K562 (cell line): ENCODE data around the gene SELENOI. TPM values are rescaled to one million over a fixed set of nuclear protein-coding genes. Genes with fewer than 3 reads are reported as not detected.

Experiments used
- DNMT1 ChIP-seq: fragments of 450-650 bp; IDR thresholded peaks from 2 replicates; pipeline ENCODE4 v1.6.1; 2016; ENCODE audit warnings: antibody characterized with exemption, mild to moderate bottlenecking
- E2F6 ChIP-seq, 2 experiments: IDR thresholded peaks; 2 replicates each; pipeline ENCODE4 v1.6.1; 2011; ENCODE audit warnings: borderline replicate concordance in 1 of 2, control low read depth in 1 of 2, low read depth in 1 of 2, low read length in 1 of 2, mild to moderate bottlenecking in 1 of 2, mixed read lengths in 1 of 2, moderate library complexity in 1 of 2; ENCODE audit not compliant: insufficient read depth in 1 of 2, insufficient read length in 1 of 2, poor library complexity in 1 of 2, severe bottlenecking in 1 of 2; ENCODE audit errors: extremely low read depth in 1 of 2
- FOSL1 ChIP-seq: fragments of 200-800 bp; sonication (Bioruptor generic); conservative IDR thresholded peaks from 2 replicates; pipeline ENCODE4 v1.6.1; 2016; ENCODE audit warnings: missing genetic modification characterization, missing compliant biosample characterization
- GTF2B ChIP-seq: IDR thresholded peaks from 2 replicates; pipeline ENCODE4 v1.6.1; 2011; ENCODE audit not compliant: insufficient read length; ENCODE audit errors: extremely low read depth
- MYNN ChIP-seq, 2 experiments: sonication (generic); formaldehyde crosslinking in 1 of 2; IDR thresholded peaks; 2 replicates each; pipeline versions ENCODE4 v1.5.0 to v1.6.1; 2016 to 2020; ENCODE audit warnings: antibody characterized with exemption in 1 of 2, missing genetic modification reagents in 1 of 2
- NR0B1 ChIP-seq: fragments of 450-650 bp; IDR thresholded peaks from one replicate; pipeline ENCODE4 v1.6.1; 2018; ENCODE audit warnings: mild to moderate bottlenecking, moderate library complexity; ENCODE audit not compliant: partially characterized antibody
- PHF8 ChIP-seq: fragments of 200-600 bp; sonication (generic); IDR thresholded peaks from 2 replicates; pipeline ENCODE4 v1.6.1; 2012; ENCODE audit warnings: mixed run types, mild to moderate bottlenecking, inconsistent platforms, low read length, moderate library complexity, borderline replicate concordance
- SAFB ChIP-seq: fragments of 200-400 bp; formaldehyde crosslinking; IDR thresholded peaks from 2 replicates; pipeline ENCODE4 v1.6.1; 2017; ENCODE audit warnings: low read depth, low read length, borderline replicate concordance
- TFE3 ChIP-seq: fragments of 450-650 bp; formaldehyde crosslinking; IDR thresholded peaks from 2 replicates; pipeline ENCODE4 v1.4.0; 2020; ENCODE audit warnings: mild to moderate bottlenecking, mixed read lengths
- THRAP3 ChIP-seq: fragments of 450-650 bp; IDR thresholded peaks from 2 replicates; pipeline ENCODE4 v1.6.1; 2016; ENCODE audit warnings: mild to moderate bottlenecking, inconsistent platforms, borderline replicate concordance
- ZNF134 ChIP-seq: fragments of 250-450 bp; sonication (Bioruptor Pico); conservative IDR thresholded peaks from 2 replicates; pipeline ENCODE4 v1.4.0; 2020
- ZNF239 ChIP-seq: fragments of 250-450 bp; sonication (Bioruptor Pico); IDR thresholded peaks from 2 replicates; pipeline ENCODE4 v1.4.0; 2020; ENCODE audit warnings: mild to moderate bottlenecking
- ZNF707 ChIP-seq: fragments of 250-450 bp; sonication (Bioruptor Pico); conservative IDR thresholded peaks from 2 replicates; pipeline ENCODE4 v1.8.0; 2022; ENCODE audit warnings: inconsistent platforms, mild to moderate bottlenecking, moderate library complexity
- ZSCAN29 ChIP-seq: fragments of 450-650 bp; IDR thresholded peaks from 2 replicates; pipeline ENCODE4 v1.6.1; 2017
- polyA plus RNA-seq, 8 experiments: library from polyadenylated mRNA; depleted of rRNA in 4 of 8; stranded (reverse) in 5 of 8; unstranded in 3 of 8; fragments of >200 nt; fragmentation: Nextera tagmentation in 2 of 8; fragmentation: Illumina TruSeq in 1 of 8; extraction: Ambion mirVana in 2 of 8; extraction: Trizol in 1 of 8; gene quantifications; 2 replicates each; pipeline versions ENCODE4 v1.2.1 to v1.2.3, GENCODE V29; 2011 to 2014; ENCODE audit warnings: inconsistent platforms in 1 of 8, missing spikeins in 1 of 8
- total RNA-seq, 7 experiments: library from RNA; depleted of rRNA in 6 of 7; stranded (reverse); fragments of >200 nt in 6 of 7; fragmentation: Illumina TruSeq in 2 of 7; extraction: Trizol in 2 of 7; gene quantifications; 2 replicates each; pipeline versions ENCODE4 v1.2.1 to v1.2.3, GENCODE V29; 2011 to 2021; ENCODE audit warnings: low replicate concordance in 1 of 7
- TF ChIP-seq, protein P1 (sequence below), 2 experiments: fragments of 450-650 bp in 1 of 2; IDR thresholded peaks; 2 replicates each; pipeline ENCODE4 v1.6.1; 2011 to 2017; ENCODE audit warnings: low read depth in 2 of 2, antibody characterized with exemption in 1 of 2, borderline replicate concordance in 1 of 2, low read length in 1 of 2, mild to moderate bottlenecking in 1 of 2, mixed read lengths in 1 of 2; ENCODE audit not compliant: control insufficient read depth in 1 of 2
- TF ChIP-seq, protein P2 (sequence below): sonication (generic); formaldehyde crosslinking; IDR thresholded peaks from 2 replicates; pipeline ENCODE4 v1.9.0; 2022; ENCODE audit warnings: mild to moderate bottlenecking, missing genetic modification reagents

The SELENOI gene
- total and polyA plus RNA-seq, 9 of the 15 experiments (the other 6 are each of a cell fraction or from before 2014, with no cell fraction given): 9.6 to 46.9 (median 24.4) TPM

DNA sequence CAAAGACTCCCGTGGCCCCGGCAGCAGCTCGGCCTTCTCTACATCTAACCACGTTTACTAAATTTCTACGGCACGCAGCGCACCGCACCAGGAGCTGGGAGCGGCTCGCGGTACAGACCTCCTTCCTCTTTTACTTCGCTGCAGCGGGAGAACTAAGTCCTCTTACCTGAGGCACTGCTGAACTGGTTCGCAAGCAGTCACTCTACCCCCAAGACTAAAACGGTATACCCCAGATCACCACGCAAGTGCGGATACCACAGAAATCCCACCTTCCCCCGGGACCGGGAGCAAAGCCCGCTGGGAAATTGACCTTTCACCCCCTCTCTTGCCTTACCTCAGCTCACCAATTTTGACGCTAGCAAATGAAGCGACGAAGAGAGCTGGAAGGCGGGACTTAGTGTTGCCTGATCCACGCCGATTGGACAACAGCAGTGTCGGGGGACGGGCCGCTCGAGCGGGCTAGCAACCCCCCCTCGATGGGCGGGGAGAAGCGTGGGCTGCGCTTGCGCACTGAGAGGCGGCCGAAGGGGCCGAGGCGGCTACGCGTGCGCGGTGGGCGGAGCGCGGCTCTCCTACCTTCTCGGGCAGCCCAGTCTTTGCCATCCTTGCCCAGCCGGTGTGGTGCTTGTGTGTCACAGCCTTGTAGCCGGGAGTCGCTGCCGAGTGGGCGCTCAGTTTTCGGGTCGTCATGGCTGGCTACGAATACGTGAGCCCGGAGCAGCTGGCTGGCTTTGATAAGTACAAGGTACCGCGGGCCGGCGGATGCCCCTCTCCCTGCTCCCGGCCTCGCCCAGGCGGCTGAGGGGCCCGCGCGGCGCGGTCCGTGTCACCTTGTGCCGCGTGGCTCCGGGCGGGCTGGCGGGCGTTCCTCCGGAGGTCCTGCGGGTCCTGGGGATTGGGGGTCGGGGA lies at the start of gene SELENOI (continued):
- TF ChIP-seq TFE3 (CRISPR knock-in tag) (no peak), DNMT1 (no peak), E2F6 (IDR thresholded peaks at IDR 0.05; ENCODE audit: borderline replicate concordance in 1 of 2, extremely low read depth in 1 of 2, insufficient read depth in 1 of 2, insufficient read length in 1 of 2, low read depth in 1 of 2, low read length in 1 of 2, poor library complexity in 1 of 2, severe bottlenecking in 1 of 2) (peak; percentile 11 to 48), ZNF239 (CRISPR knock-in tag) (no peak), ZSCAN29 (no peak), FOSL1 (tag) (0 out of 2 replicates have a peak, but pooled peaks have one; percentile 3), SAFB (no peak), NR0B1 (no peak), THRAP3 (no peak), ZNF707 (CRISPR knock-in tag) (no peak), MYNN (IDR thresholded peaks at IDR 0.05) (peak; percentile 83), MYNN (CRISPR knock-in tag; IDR thresholded peaks at IDR 0.05) (no peak), PHF8 (peak; percentile 96), GTF2B (no peak), ZNF134 (CRISPR knock-in tag) (0 out of 2 replicates have a peak, but pooled peaks have one; percentile 3)
- TF ChIP-seq, protein P1, sequence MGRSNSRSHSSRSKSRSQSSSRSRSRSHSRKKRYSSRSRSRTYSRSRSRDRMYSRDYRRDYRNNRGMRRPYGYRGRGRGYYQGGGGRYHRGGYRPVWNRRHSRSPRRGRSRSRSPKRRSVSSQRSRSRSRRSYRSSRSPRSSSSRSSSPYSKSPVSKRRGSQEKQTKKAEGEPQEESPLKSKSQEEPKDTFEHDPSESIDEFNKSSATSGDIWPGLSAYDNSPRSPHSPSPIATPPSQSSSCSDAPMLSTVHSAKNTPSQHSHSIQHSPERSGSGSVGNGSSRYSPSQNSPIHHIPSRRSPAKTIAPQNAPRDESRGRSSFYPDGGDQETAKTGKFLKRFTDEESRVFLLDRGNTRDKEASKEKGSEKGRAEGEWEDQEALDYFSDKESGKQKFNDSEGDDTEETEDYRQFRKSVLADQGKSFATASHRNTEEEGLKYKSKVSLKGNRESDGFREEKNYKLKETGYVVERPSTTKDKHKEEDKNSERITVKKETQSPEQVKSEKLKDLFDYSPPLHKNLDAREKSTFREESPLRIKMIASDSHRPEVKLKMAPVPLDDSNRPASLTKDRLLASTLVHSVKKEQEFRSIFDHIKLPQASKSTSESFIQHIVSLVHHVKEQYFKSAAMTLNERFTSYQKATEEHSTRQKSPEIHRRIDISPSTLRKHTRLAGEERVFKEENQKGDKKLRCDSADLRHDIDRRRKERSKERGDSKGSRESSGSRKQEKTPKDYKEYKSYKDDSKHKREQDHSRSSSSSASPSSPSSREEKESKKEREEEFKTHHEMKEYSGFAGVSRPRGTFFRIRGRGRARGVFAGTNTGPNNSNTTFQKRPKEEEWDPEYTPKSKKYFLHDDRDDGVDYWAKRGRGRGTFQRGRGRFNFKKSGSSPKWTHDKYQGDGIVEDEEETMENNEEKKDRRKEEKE (IDR thresholded peaks at IDR 0.05; ENCODE audit: borderline replicate concordance in 1 of 2, control insufficient read depth in 1 of 2, low read depth in 2 of 2, low read length in 1 of 2): 0 out of 4 replicates have a peak, but pooled peaks of 1 of the 2 experiments have one; percentile 52
- TF ChIP-seq, protein P2, sequence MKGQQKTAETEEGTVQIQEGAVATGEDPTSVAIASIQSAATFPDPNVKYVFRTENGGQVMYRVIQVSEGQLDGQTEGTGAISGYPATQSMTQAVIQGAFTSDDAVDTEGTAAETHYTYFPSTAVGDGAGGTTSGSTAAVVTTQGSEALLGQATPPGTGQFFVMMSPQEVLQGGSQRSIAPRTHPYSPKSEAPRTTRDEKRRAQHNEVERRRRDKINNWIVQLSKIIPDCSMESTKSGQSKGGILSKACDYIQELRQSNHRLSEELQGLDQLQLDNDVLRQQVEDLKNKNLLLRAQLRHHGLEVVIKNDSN (CRISPR knock-in tag): no peak
